ENCODE data around the gene ZNF570.

The ZNF570 gene

DNA sequence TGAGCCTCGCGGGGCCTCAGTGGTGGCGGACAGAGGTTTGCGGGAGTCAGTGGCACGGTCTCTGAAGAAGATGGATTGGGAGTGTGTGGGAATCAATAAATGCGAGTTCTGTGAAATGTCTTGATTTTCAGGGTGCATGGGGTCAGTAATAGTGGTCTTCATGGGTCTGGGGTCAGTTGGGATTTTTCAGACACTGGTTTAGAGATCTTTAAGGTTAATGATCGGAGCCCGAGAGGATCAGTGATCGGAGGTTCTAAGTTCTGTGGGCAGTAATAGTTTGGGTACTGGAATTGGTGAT lies 38.0 kb downstream of the ZNF570 start:
- Histone ChIP-seq H3K9ac (ENCODE audit: low read depth, low read length, poor library complexity, severe bottlenecking) (peak overlapping the region; percentile 90), H4K20me1 (ENCODE audit: insufficient read depth, low read length, poor library complexity, severe bottlenecking) (no peaks in the 10 kb centered on the region), H3K4me2 (ENCODE audit: low read depth, low read length, poor library complexity, severe bottlenecking) (peak overlapping the region; percentile 79), H3K9me3 (ENCODE audit: insufficient read depth, low read depth, low read length) (no peaks in the 10 kb centered on the region), H2AFZ (ENCODE audit: low read length) (peak overlapping the region; percentile 96), H3K4me3 (ENCODE audit: low read length, poor library complexity, severe bottlenecking) (peak overlapping the region; percentile 86), H3K36me3 (ENCODE audit: insufficient read depth, low read length) (peaks cover 3% of the 10 kb centered on the region; the same call in 1 of the 2 replicates), H3K4me1 (ENCODE audit: insufficient read depth, low read length, poor library complexity, severe bottlenecking) (peaks cover 18% of the 10 kb centered on the region), H3K9me2 (replicated peaks; ENCODE audit: low read depth, low read length) (no peaks in the 10 kb centered on the region), H3K27me3 (ENCODE audit: insufficient read depth, low read length, poor library complexity, severe bottlenecking) (no peaks in the 10 kb centered on the region), H3F3A (ENCODE audit: low read depth) (no peaks in the 10 kb centered on the region), H3K79me2 (ENCODE audit: insufficient read depth, low read length) (peaks cover 21% of the 10 kb centered on the region)
- no peak for TF ChIP-seq EZH2phosphoT487 (IDR thresholded peaks at IDR 0.05; ENCODE audit: borderline replicate concordance)
- TF ChIP-seq, protein P1, sequence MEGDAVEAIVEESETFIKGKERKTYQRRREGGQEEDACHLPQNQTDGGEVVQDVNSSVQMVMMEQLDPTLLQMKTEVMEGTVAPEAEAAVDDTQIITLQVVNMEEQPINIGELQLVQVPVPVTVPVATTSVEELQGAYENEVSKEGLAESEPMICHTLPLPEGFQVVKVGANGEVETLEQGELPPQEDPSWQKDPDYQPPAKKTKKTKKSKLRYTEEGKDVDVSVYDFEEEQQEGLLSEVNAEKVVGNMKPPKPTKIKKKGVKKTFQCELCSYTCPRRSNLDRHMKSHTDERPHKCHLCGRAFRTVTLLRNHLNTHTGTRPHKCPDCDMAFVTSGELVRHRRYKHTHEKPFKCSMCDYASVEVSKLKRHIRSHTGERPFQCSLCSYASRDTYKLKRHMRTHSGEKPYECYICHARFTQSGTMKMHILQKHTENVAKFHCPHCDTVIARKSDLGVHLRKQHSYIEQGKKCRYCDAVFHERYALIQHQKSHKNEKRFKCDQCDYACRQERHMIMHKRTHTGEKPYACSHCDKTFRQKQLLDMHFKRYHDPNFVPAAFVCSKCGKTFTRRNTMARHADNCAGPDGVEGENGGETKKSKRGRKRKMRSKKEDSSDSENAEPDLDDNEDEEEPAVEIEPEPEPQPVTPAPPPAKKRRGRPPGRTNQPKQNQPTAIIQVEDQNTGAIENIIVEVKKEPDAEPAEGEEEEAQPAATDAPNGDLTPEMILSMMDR (conservative IDR thresholded peaks at IDR 0.05; ENCODE audit: low read length), result no peak

DNA sequence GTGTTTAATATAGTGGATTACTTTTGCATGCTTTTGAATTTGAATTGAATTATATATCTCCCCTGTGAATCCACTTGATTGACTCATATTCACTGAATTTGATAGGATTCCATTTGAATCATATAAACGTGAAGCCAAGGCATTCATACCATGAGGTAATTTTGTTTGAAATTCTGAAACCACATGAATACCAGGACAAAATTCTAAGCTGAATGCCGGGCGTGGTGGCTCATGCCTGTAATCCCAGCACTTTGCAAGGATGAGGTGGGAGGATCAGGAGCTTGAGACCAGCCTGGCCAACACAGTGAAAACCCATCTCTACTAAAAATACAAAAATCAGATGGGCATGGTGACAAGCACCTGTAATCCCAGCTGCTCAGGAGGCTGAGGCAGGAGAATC lies 42.0 kb downstream of the ZNF570 start:
- Histone ChIP-seq H3K9me2 (replicated peaks; ENCODE audit: low read depth, low read length) (no peaks in the 10 kb centered on the region), H3K9ac (ENCODE audit: low read depth, low read length, poor library complexity, severe bottlenecking) (no peak overlapping the region), H3K9me3 (ENCODE audit: insufficient read depth, low read depth, low read length) (no peaks in the 10 kb centered on the region), H3K4me1 (ENCODE audit: insufficient read depth, low read length, poor library complexity, severe bottlenecking) (peaks cover 28% of the 10 kb centered on the region), H3K4me3 (ENCODE audit: low read length, poor library complexity, severe bottlenecking) (no peak overlapping the region), H3K4me2 (ENCODE audit: low read depth, low read length, poor library complexity, severe bottlenecking) (no peak overlapping the region), H3K36me3 (ENCODE audit: insufficient read depth, low read length) (peaks cover 3% of the 10 kb centered on the region; the same call in 1 of the 2 replicates), H3K79me2 (ENCODE audit: insufficient read depth, low read length) (peaks cover 21% of the 10 kb centered on the region), H3K27me3 (ENCODE audit: insufficient read depth, low read length, poor library complexity, severe bottlenecking) (no peaks in the 10 kb centered on the region), H3F3A (ENCODE audit: low read depth) (no peaks in the 10 kb centered on the region; the same call in 1 of the 2 replicates), H2AFZ (ENCODE audit: low read length) (no peak overlapping the region), H4K20me1 (ENCODE audit: insufficient read depth, low read length, poor library complexity, severe bottlenecking) (no peaks in the 10 kb centered on the region)
- TF ChIP-seq, protein P1 (conservative IDR thresholded peaks at IDR 0.05; ENCODE audit: low read length), result no peak
- TF ChIP-seq EZH2phosphoT487 (IDR thresholded peaks at IDR 0.05; ENCODE audit: borderline replicate concordance), result no peak

DNA sequence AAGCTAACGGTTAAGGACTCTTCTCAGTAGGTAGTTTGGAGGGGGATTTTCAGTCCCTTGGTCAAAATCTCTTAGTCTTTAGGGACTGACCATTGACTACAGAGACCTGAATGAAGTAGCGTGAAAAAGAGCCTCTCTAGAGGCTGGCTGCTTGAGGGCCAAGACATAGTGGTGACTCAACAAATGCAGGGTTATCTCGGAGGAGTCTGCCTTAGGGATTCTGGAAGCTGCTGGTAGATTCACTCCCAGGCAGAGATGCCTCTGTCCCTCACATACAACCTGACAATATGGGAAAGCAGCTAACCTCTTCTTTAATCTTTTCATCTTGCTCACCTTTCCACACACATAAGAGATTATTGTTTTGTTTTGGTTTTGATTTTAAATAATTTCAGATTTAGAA lies 42.7 kb downstream of the ZNF570 start:
- no peak overlapping the region for H3K9ac ChIP-seq (ENCODE audit: low read depth, low read length, poor library complexity, severe bottlenecking)
- H3K79me2 ChIP-seq (ENCODE audit: insufficient read depth, low read length), result peaks cover 21% of the 10 kb centered on the region
- no peaks in the 10 kb centered on the region for H3K9me2 ChIP-seq (replicated peaks; ENCODE audit: low read depth, low read length)
- peaks cover 28% of the 10 kb centered on the region for H3K4me1 ChIP-seq (ENCODE audit: insufficient read depth, low read length, poor library complexity, severe bottlenecking)
- H3K4me3 ChIP-seq (ENCODE audit: low read length, poor library complexity, severe bottlenecking), result no peak overlapping the region
- H3F3A ChIP-seq (ENCODE audit: low read depth), result no peaks in the 10 kb centered on the region; the same call in 1 of the 2 replicates
- H4K20me1 ChIP-seq (ENCODE audit: insufficient read depth, low read length, poor library complexity, severe bottlenecking), result no peaks in the 10 kb centered on the region
- no peak overlapping the region for H3K4me2 ChIP-seq (ENCODE audit: low read depth, low read length, poor library complexity, severe bottlenecking)
- no peaks in the 10 kb centered on the region for H3K9me3 ChIP-seq (ENCODE audit: insufficient read depth, low read depth, low read length)
- H3K36me3 ChIP-seq (ENCODE audit: insufficient read depth, low read length), result peaks cover 3% of the 10 kb centered on the region; the same call in 1 of the 2 replicates
- TF ChIP-seq, protein P1 (conservative IDR thresholded peaks at IDR 0.05; ENCODE audit: low read length), result no peak
- no peak for TF ChIP-seq EZH2phosphoT487 (IDR thresholded peaks at IDR 0.05; ENCODE audit: borderline replicate concordance)
- no peak overlapping the region for H2AFZ ChIP-seq (ENCODE audit: low read length)
- no peaks in the 10 kb centered on the region for H3K27me3 ChIP-seq (ENCODE audit: insufficient read depth, low read length, poor library complexity, severe bottlenecking)
